SU-DHL-6 (cell line): Measurements from ENCODE around the gene CDYL2.

Experiments
- H2AFZ ChIP-seq: fragments of 200-600 bp; sonication (generic); 2 replicates; pipeline ENCODE4 v1.6.1; 2014; ENCODE audit warnings: low read depth, mild to moderate bottlenecking, moderate library complexity, mixed read lengths, antibody characterized with exemption, low read length; ENCODE audit not compliant: severe bottlenecking
- H3F3A ChIP-seq: fragments of 200-600 bp; shearing (Covaris generic); 2 replicates; pipeline ENCODE4 v1.6.0; 2016; ENCODE audit warnings: antibody characterized with exemption, mild to moderate bottlenecking; ENCODE audit not compliant: insufficient read depth
- H3K27ac ChIP-seq: fragments of 200-600 bp; sonication (generic); 2 replicates; pipeline ENCODE4 v1.5.1; 2016; ENCODE audit warnings: low read depth, mild to moderate bottlenecking, low read length, moderate library complexity, mixed read lengths
- H3K27me3 ChIP-seq: fragments of 200-600 bp; sonication (generic), shearing (Covaris generic); 2 replicates; pipeline ENCODE4 v1.6.0; 2014; ENCODE audit warnings: mild to moderate bottlenecking, low read length
- H3K36me3 ChIP-seq: fragments of 200-600 bp; sonication (generic); 2 replicates; pipeline ENCODE4 v1.6.1; 2014; ENCODE audit warnings: mild to moderate bottlenecking, low read length, mixed read lengths
- H3K4me2 ChIP-seq: fragments of 300-600, 200-600 bp; shearing (Covaris generic), sonication (generic); 2 replicates; pipeline ENCODE4 v1.6.0; 2014; ENCODE audit warnings: low read length, low read depth, mild to moderate bottlenecking; ENCODE audit not compliant: poor library complexity, severe bottlenecking
- H3K4me3 ChIP-seq: fragments of 200-600 bp; sonication (generic); 2 replicates; pipeline ENCODE4 v1.5.1; 2014; ENCODE audit warnings: antibody characterized with exemption, low read length, mild to moderate bottlenecking, mixed read lengths; ENCODE audit not compliant: insufficient read depth, poor library complexity, severe bottlenecking
- H3K79me2 ChIP-seq: fragments of 200-600 bp; sonication (generic); 2 replicates; pipeline ENCODE4 v1.6.1; 2014; ENCODE audit warnings: mild to moderate bottlenecking, low read length, moderate library complexity; ENCODE audit not compliant: insufficient read depth
- H3K9ac ChIP-seq: fragments of 200-600 bp; sonication (generic); 2 replicates; pipeline ENCODE4 v1.7.0; 2014; ENCODE audit warnings: mild to moderate bottlenecking, low read length
- H3K9me2 ChIP-seq: fragments of 200-600 bp; sonication (generic); replicated peaks from 2 replicates; pipeline ENCODE4 v1.6.1; 2014; ENCODE audit warnings: low read length; ENCODE audit not compliant: insufficient read depth
- H3K9me3 ChIP-seq: fragments of 200-600 bp; sonication (generic); 2 replicates; pipeline ENCODE4 v1.6.1; 2014; ENCODE audit warnings: low read length, mixed read lengths; ENCODE audit not compliant: insufficient read depth
- H4K20me1 ChIP-seq: fragments of 200-600 bp; sonication (generic); 2 replicates; pipeline ENCODE4 v1.6.1; 2014; ENCODE audit warnings: low read depth, mild to moderate bottlenecking, antibody characterized with exemption, low read length, moderate library complexity, mixed read lengths
- EZH2phosphoT487 ChIP-seq: fragments of 200-600 bp; sonication (generic), shearing (Covaris generic); conservative IDR thresholded peaks from 2 replicates; pipeline ENCODE4 v1.6.1; 2018; ENCODE audit warnings: mild to moderate bottlenecking, antibody characterized with exemption, low read length, moderate library complexity, mixed read lengths
- TF ChIP-seq, protein P1 (sequence below): fragments of 200-600 bp; sonication (generic); IDR thresholded peaks from one replicate; pipeline ENCODE4 v1.5.1; 2017; ENCODE audit warnings: antibody characterized with exemption, mild to moderate bottlenecking, low read length, moderate library complexity; ENCODE audit not compliant: insufficient read depth, poor library complexity, severe bottlenecking

CDYL2 gene

GRCh38 chr16:80710918-80711317 lies 93.5 kb downstream of the CDYL2 start:
- H3K4me3 ChIP-seq: no peak overlapping the region
- no peak overlapping the region for H3K9ac ChIP-seq
- TF ChIP-seq, protein P1, sequence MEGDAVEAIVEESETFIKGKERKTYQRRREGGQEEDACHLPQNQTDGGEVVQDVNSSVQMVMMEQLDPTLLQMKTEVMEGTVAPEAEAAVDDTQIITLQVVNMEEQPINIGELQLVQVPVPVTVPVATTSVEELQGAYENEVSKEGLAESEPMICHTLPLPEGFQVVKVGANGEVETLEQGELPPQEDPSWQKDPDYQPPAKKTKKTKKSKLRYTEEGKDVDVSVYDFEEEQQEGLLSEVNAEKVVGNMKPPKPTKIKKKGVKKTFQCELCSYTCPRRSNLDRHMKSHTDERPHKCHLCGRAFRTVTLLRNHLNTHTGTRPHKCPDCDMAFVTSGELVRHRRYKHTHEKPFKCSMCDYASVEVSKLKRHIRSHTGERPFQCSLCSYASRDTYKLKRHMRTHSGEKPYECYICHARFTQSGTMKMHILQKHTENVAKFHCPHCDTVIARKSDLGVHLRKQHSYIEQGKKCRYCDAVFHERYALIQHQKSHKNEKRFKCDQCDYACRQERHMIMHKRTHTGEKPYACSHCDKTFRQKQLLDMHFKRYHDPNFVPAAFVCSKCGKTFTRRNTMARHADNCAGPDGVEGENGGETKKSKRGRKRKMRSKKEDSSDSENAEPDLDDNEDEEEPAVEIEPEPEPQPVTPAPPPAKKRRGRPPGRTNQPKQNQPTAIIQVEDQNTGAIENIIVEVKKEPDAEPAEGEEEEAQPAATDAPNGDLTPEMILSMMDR: no peak
- TF ChIP-seq EZH2phosphoT487: no peak

DNA sequence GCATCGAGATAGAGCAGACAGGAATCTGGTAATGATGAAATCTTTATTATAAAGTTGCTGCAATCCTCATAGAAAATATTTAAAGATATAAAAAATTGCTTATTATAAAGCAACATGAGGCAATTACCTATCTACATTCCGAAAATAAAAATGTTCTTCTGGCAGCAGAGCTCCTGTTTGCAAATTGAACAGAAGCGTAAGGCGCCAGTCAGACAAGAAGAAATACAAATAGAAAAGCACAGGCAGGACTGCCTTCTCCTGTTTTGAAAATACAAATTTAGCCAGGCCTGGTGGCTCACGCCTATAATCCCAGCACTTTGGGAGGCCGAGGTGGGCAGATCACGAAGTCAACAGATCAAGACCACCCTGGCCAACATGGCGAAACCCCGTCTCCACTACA lies 95.6 kb downstream of the CDYL2 start:
- no peak overlapping the region for H2AFZ ChIP-seq
- no peak overlapping the region for H3K4me3 ChIP-seq
- H3K9me2 ChIP-seq: no peaks in the 10 kb centered on the region
- no peaks in the 10 kb centered on the region for H3K9me3 ChIP-seq
- H3K9ac ChIP-seq: no peak overlapping the region
- H3K27me3 ChIP-seq: no peaks in the 10 kb centered on the region
- H3K36me3 ChIP-seq: no peaks in the 10 kb centered on the region
- no peaks in the 10 kb centered on the region for H3K79me2 ChIP-seq
- no peak overlapping the region for H3K27ac ChIP-seq
- H4K20me1 ChIP-seq: no peaks in the 10 kb centered on the region
- TF ChIP-seq EZH2phosphoT487: no peak
- TF ChIP-seq, protein P1: no peak
- no peak overlapping the region for H3K4me2 ChIP-seq
- no peaks in the 10 kb centered on the region for H3F3A ChIP-seq

More at GRCh38 chr16:80710918-80711317, 93.5 kb downstream of the CDYL2 start:
- no peaks in the 10 kb centered on the region for H3K27me3 ChIP-seq
- no peaks in the 10 kb centered on the region for H3F3A ChIP-seq
- no peaks in the 10 kb centered on the region for H3K36me3 ChIP-seq
- H3K9me3 ChIP-seq: no peaks in the 10 kb centered on the region
- H3K27ac ChIP-seq: no peak overlapping the region
- H2AFZ ChIP-seq: no peak overlapping the region
- no peaks in the 10 kb centered on the region for H3K9me2 ChIP-seq
- no peaks in the 10 kb centered on the region for H4K20me1 ChIP-seq
- no peak overlapping the region for H3K4me2 ChIP-seq
- no peaks in the 10 kb centered on the region for H3K79me2 ChIP-seq

DNA sequence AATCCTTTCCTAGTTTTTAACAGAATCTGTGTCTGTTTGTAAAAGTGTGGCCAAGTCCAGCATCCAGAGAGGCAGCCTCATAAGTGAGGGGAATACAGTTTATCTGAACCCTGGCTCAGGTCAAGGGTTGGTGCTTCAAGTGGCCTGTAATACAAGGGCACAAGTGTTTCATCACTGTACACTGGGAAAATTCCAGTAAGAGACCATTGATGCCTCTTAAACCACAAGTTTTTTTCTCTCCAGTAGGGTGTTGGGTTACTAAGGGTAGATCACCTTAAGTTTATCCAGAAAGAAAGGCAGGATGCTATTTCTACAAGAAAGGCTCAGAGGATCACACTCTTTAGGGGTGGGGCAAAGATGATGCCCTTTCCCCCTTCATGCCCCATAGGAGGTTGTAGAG lies 96.7 kb downstream of the CDYL2 start:
- no peaks in the 10 kb centered on the region for H3K27me3 ChIP-seq
- H3K4me3 ChIP-seq: no peak overlapping the region
- no peak overlapping the region for H3K27ac ChIP-seq
- H3K9me3 ChIP-seq: no peaks in the 10 kb centered on the region
- no peaks in the 10 kb centered on the region for H3K79me2 ChIP-seq
- H3F3A ChIP-seq: no peaks in the 10 kb centered on the region
- no peak for TF ChIP-seq EZH2phosphoT487
- TF ChIP-seq, protein P1: no peak
- H4K20me1 ChIP-seq: no peaks in the 10 kb centered on the region
- H2AFZ ChIP-seq: no peak overlapping the region
- no peaks in the 10 kb centered on the region for H3K36me3 ChIP-seq
- no peak overlapping the region for H3K9ac ChIP-seq
- no peak overlapping the region for H3K4me2 ChIP-seq
- H3K9me2 ChIP-seq: no peaks in the 10 kb centered on the region
